GM19023 (cell line): Measurements from ENCODE around the gene TEKT4.
"Not testable (repeated sequence)": the region's sequence is repeated elsewhere in the genome, so short reads cannot be mapped to it uniquely, and the experiment has no call there.

Experiments
- ATAC-seq: cut with Tn5 transposase; IDR thresholded peaks from one replicate; pipeline ENCODE4 v1.9.1; 2021; ENCODE audit warnings: mild to moderate bottlenecking, moderate library complexity; ENCODE audit not compliant: unreplicated experiment

The TEKT4 gene

GRCh38 chr2:94875820-94876522 lies 4.7 kb downstream of the TEKT4 start:
- no peak for ATAC-seq

- no peak for ATAC-seq
These were observed 5.3 kb downstream of the TEKT4 start for GRCh38 chr2:94876523-94876863.

GRCh38 chr2:94877129-94877528 lies 5.9 kb downstream of the TEKT4 start:
- ATAC-seq = no peak

GRCh38 chr2:94878575-94878974 lies 7.3 kb downstream of the TEKT4 start:
- not testable (repeated sequence) for ATAC-seq

GRCh38 chr2:94879314-94879981 lies 8.2 kb downstream of the TEKT4 start:
- ATAC-seq = no peak

GRCh38 chr2:94879982-94880377 lies 8.8 kb downstream of the TEKT4 start:
- no peak for ATAC-seq

GRCh38 chr2:94880507-94880906 lies 9.3 kb downstream of the TEKT4 start:
- ATAC-seq = no peak

- ATAC-seq = no peak
These were observed 9.8 kb downstream of the TEKT4 start for GRCh38 chr2:94881070-94881469.

- ATAC-seq = no peak
These were observed 19.0 kb downstream of the TEKT4 start for GRCh38 chr2:94890234-94890633.

GRCh38 chr2:94895273-94895672 lies 24.0 kb downstream of the TEKT4 start:
- ATAC-seq = not testable (repeated sequence)

GRCh38 chr2:94906976-94907375 lies 35.7 kb downstream of the TEKT4 start:
- ATAC-seq = not testable (repeated sequence)

- no peak for ATAC-seq
These were observed 52.0 kb downstream of the TEKT4 start for GRCh38 chr2:94923196-94923595.

- not testable (repeated sequence) for ATAC-seq
These were observed 53.8 kb downstream of the TEKT4 start for GRCh38 chr2:94924999-94925398.
